LoVo (cell line): Measurements from ENCODE around the gene COMT.

ENCODE experiments used
- DNase-seq: peaks from one replicate; pipeline ENCODE4 v3.0.0-alpha.2; 2016; ENCODE audit warnings: low spot score

Gene COMT

DNA sequence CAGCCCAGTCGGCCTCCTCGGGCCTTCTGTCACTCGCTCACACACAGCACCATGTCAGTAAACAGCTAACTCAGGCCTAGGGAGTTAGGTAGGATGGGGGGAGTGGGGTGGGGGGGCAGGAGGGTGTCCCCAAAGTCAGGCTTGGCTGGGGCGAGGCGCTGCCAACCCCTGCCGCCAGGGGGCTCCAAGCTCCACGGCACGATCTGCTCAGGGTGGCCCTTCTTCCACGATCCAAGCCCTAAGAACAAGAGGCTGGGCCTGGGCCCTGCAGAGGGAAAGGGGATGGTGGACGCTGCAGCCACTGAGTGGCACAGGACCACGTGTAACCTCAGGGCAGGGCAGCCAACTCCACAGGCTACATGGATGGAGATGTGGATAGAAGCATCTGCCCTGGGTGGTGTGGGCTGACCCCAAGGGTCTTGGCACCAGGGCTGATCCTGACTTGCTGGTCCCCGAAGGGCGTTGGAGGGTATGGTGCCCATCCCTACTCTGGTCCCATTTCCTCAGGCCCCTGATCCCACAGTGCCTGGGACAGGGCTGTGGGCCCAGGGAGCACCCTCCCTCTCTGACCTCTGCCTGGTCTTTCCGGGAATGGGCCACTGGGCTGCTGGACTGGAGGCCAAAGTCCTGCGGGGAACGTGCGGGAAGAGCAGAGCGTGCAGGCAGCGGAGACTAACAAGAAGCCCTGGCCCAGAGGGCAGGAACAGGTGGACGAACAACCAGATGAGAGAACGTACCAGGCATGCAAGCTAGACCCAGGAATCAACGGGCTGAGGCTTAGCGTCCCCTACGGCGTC is 29.1 kb downstream of the COMT start:
- DNase-seq = peak; percentile 33

DNA sequence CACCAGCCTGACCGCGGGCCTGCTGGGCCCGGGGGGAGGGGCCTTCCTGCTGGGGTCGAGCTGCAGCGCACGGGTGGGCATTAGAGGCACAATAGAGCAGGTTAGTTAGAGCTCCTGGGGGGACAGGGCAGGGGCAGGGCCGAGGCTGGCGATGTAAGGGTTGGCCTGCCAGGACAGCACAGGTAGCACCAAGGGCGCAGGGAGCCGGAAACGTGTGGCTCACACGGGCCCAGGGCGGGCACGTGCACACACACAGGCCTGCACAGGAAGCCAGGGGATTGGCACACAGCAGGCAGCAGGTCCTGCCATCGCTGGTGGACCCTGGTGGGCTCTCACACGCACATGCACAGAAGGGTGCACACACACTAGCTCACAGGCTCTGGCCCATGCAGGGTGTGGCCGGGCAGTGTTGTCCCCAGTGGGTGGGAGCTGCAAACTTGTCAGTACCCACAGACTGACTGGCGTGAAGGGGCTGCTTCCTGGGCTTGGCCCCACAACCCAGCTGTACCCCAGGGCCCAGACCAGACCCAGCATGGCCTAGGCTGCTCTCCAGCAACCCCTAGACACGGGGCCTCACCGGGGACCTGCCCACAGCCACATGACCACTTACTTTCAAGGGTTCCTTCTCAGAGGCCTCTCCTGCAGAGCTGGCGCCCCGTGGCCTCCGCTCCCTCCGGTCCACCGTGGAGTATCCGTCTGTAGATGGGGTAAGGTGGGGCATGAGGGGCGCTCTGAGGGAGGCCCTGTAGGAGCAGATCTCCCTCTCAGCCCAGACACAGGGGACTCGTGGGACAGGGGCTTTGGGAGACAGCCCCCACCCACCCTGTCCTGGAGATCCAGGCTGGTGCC is 29.9 kb downstream of the COMT start:
- DNase-seq = no peak

DNA sequence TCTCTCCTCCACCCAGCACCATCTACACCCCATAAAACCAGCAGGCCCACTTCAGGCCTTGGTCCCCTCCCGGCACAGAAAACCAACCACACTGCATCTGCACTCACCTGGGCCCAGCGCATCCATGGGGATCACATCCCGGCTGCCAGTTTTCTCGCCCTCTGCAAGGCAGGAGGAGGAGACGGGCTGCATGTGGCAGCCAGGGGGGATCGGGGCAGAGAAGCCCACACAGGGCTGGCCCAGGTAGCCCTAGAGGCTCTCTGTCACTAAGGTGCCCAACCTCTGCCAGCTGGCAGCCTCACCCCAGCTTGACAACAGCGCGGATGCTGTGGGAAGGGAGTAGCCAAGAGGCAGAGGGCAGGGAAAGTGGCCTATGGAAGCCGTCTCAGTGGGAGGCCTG is 30.7 kb downstream of the COMT start:
- DNase-seq = no peak

DNA sequence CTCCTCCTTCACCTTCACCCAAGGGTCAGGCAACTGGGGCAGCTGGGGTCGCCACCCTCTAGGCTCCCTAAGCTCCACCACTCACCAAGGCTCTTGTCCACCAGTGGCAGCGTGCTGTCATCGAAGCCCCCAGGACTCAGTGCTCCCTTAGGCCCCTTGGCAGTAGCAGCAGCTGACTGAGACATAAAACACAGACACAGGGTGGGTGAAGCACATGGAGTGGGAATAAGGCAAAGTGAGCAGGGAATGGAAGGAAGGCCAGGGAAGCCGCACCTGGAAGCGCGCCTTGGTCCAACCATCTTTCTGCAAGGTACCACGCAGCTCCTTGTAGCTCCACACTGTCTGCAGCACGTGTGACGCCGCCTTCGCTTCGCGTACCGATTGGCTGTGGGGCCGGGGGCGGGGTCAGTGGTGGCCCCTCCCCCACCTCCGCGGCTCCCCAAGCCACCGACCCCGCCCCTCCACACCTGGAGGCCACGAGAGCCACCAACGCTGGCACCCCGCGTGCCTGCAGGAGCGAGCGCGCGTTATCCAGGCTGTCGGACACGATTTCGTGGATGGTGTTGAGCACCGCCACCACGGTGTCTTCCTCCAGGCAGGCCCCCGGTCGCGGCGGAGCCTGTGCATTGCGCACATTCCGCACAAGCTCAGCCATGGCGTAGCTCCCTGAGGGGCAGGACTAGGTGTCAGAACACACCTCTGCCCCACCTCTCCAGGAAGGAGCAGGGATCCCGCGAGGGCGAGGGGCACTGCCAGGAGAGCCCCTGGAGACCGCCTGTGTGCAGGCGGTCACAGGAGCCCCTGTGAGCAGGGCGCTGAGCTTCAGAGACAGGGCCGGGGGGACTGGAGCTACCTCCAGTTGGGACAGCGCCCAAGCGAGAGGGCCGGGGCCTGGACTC is 31.3 kb downstream of the COMT start:
- no peak for DNase-seq

DNA sequence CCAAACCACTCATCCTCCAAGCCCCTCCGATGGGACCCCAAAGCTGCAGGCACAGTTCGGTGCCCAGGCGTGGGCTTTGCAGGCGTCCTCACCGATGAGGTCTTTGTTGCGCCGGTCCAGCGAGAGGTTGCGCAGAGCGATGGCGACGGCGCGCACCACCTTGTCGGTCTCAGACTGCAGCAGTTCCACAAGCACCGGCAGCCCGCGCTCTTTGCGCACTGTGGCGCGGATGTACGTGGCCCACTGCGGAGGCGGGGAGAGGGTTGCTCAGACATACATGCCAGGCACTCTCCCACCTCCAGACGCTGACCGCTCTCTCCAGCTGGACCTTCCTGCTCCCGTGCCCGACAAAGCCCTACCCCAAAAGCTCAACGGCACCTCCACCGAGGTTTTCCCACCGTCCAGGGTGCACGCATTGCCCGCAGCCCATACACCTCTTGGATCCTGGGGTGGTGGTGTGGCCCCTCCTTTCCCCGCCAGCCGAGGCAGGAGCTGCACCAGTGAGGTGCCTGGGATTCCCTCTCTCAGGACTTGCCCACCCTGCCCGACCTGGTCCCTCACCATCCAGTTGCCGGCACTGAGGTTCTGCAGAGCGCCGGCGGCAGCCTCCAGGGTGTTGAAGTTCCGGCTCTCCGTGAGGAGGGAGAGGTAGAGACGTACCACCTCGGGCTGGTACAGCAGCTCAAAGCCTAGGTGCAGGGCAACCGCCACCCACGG is 32.1 kb downstream of the COMT start:
- no peak for DNase-seq

DNA sequence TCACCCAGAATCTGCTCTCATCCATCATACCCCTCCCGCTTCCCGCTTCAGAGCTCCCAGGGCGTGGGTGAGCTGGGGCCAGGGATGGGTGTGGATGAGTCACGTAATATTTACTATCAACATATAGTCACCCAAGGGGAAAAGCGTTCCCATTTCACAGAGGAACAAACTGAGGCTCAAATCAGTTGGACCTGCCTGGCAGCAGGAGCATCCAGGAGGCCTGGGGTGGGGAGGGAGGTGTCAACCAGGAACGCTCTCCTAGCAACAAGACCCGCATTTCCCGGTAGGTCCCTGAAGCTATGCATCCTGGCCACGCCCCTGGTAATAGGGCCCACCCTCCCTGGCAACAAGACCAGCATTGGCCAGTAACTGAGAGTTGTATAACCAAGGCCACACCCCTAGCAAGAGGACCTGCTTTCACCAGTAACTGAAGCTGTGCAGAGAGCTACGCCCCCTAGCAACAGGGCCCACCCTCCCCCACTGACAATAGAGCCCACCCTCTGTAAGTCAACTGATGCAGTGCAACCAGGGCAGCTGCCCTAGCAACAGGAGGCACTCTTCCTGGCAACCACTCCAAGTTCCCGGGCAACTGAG is 32.8 kb downstream of the COMT start:
- no peak for DNase-seq

DNA sequence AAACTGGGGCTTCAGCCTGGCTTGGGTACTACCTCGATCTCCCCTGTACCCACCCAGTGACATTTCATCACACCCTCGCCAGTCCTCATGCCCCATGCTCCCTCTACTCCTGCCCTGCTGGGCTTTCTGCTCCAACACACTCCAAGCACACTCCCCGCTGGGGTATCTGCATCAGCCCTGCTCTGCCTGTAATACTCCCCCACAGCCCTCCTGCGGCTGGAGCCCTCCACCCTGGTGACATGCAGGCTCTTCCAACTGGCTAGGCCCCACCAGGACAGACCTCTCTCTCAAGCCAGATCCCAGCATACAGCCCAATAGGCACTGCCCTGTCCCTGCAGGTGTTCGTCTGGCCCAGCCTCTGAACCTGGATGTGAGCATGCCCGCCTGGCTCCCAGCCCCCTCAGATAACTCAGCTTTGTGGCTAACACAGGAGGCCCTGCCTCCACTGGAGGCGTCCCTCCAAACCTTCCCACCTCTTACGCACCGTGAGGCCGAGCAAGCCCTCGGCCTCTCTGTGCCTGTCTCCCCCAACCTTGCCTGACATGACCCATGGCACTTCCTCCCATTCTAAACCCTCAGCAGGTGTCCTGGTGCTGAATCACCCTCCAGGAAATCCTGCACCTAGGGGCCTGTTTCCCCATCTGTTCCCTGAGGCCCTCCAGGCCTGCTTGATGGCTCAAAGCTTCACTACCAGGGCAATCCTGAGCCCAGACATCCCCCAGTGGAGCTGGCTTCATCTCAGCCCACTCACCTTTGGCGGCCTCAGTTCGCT is 33.5 kb downstream of the COMT start:
- no peak for DNase-seq

DNA sequence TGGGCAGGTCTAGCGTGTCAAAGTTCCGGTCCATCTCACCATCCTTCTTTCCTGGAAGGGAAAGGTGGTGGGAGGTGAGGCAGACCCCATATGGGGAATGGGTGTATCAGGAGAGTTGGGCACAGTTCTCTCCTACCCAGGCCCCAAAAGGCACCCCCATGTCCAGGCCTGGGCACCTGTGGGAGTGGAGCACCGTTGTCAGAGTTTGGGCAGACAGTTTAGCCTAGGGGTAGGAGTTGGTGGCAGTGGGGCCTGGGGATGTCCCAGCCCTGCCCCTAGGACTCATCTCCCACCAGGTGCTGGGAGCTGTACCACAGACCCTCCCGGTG is 34.1 kb downstream of the COMT start:
- DNase-seq = no peak

DNA sequence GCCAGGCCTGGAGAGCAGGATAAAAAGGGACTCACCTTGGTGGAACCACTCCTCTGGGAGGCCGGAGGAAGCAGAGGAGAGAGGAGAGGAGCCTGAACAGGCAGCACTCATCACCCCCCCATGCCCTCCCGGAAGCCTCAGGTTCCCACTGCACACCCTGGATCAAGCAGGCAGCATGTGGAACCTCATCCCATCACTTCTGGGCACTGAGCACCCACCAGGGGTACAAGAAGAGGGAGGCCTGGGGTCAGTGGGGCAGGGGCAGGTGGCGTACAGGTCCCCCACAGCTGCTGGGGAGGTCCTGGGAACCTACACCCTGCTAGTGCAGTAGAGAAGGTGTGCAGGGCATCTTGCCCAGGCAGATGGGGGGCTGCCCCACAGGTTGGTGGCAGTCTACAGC is 35.1 kb downstream of the COMT start:
- no peak for DNase-seq

DNA sequence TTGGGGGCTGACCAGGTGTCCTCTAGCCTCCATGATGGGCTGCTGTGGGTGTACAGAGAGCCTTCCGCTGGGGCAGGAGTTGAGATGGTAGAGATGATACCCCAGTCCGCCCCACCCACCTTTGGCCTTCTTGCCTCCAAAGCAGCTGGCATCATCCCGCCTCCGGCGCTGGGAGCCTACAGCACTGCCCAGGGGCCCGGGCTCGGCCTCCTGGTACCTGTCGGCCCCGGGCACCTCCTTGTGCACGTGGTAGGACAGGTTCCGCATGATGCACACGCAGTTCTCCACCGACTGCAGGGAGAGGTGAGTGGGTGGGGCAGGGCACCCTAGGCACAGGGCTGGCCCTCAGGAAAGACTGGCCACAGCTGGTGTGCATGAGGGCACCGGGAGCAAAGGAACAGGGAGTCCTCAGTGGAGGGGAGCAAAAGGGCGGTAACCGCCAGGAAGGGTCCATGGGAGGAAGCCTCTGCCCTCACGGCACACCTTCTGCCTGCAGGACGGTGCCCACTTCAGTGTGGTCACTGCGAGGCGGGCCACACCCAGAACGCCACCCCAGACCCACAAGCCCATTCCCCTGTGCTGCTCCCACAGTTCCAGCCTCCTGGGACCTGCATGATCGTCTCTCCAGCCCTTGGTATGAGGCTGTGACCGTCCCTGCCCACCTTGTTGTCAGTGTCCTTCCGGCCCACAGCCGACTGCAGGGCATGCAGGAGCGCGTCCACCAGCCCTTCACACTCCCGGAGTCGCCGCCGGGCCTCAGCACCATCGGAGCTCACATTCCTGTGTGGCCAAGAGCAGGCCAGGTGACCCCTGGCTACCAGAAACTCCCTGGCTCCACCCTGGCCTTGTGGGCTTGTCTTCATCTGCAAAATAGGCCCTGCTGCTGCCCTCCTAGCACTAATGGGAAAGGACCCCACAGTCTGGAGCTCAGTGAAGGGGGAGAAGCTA is 36.0 kb downstream of the COMT start:
- DNase-seq = no peak

DNA sequence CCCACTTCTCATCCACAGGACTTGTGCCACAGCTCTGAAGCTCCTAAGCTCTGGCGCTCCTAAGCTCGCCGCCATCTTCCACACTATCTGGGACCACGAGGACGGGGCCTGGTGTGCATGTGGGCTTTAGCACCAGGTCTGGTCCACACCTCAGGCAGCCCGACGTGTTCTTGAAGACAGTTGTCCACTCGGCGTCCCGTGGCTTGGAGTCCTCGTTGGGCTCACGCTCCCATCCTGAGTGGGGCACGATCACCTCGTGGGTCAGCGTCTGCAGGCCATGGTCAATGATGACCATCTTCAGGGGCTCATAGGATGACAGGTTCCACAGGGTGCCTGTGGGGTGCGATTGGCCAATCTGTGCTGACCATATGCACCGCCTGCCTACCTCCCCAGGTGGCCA is 37.2 kb downstream of the COMT start:
- no peak for DNase-seq

DNA sequence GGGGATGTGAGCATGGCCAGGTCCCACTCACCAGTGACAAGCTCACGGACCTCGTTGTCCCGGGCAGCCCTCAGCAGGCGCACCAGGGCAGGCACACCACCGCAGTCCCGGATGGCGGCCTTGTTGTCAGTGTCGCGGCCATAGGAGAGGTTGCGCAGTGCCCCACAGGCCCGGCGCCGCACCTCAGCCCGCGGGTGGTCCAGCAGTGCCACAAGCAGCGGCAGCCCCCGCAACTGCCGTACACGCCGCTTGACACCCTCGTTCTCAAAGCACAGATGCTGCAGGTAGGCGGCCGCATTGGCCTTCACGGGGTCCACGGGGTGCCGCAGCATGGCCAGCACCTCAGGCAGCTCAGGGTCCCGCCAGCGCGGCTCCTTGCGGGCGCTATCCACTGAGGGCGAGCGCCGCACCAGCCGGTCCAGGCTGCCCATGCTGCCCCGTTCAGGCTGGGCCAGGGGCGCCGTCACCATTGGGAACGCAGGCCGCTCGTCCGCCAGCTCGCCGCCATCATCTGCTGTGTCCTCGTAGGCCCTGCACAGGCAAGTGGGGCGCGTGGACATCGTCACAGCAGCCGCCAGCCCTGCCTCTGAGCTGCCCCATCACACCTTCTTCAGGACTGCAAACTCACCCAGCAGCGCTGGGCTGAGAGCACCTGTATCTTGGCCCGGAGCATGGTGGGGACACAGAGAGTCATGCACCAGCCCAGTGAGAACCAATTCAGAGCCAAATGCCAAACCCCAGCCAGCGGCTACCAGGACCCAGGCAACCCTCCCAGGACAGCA is 38.3 kb downstream of the COMT start:
- DNase-seq = no peak

DNA sequence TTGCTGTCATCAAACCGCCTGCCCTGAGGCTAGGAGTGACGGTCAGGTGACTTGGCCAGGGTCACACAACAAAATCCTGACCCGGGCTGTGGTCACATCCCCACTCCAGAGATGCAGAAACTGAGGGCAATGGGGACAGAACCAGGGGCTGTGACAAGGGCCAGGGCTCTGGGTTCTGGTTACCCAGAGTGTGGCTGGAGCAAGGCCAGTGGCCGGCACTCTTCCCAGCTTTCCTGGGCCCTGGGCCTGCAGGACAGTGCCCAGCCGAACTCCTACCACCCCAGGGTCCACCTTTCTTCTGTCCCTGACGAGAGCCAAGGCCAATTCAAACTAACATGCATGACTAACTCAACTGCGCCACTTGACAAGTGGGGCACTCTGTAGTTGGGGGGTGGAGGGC is 39.2 kb downstream of the COMT start:
- DNase-seq = no peak

DNA sequence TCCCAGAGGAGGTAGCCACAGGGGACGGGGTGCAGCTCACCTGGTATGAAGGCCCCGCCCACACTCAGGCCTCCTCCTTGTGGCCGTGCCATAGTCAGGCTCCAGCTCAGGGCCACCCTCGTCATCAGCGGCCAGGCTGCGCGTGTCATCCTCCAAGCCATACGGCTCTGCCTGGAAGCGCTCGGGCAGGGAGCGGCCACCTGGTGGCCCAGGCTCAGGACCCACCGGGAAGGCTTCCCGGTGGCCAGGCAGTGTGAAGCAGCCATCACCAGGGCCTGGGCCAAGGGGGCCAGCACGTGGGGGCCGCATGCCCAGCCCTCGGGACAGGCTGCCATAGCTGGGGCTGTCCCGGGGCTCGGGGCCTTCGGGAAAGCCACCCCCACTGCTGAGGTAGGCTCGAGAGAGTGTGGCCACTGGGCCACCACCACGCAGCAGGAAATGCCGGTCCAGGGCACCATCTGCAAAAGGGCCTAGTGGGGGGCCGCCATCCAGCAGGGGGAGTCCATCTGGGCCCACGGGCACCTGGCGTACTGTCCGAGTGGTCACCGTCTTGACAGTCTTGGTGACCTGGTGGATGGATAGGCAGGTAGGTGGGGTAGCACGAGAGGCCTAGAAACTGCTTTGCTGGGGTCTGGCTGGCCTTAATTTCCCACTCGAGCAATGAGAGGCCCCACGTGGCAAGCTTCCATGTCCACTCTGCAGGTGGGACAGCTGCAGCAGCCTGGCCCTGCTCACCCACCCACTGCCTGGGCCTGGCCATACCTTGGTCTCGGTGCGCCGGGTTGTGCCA is 39.8 kb downstream of the COMT start:
- DNase-seq = no peak

DNA sequence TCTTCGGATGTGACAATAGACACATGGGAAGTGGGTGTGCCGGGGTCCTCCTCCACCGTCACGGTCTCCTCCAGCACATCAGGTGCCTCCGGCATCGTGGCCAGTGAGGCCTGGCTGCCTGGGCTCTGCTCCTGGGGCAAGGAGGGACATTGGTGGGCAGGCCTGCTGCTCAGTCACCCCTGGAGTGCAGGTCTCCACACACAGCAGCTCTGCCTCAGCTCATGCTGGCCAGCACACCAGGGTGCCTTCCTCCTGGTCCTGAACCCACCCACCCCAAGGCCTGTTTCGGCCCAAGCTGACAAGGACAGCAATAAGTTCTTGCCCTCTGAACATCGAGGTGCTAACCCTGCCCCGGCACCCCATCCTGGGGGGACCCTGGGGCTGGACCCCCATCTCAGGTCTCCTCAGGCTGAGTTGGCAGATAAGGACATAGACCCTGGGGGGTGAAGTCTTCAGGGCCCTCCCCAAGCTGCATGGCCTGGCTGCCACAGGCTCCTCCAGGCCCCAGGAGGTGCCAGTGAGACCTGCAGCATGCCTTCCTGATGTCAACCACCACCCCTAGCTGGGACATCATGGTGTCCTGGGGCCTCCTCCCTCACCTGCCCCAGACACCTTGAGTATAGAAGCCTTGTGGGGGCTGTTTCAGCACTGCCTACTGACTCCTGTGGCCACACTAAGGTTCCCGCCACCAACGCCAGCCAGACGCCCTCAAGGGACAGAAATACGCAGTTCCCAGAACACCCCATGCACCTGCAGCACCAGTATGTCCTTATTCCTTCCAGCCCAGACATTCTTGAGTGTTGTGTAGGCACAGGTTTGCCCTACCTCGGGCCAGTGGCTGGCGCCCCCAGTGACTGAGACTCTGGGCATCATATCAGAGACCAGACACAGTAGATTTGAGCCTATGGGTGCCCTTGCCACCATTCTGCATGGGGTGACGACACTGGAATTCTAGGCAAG is 40.7 kb downstream of the COMT start:
- DNase-seq = no peak

DNA sequence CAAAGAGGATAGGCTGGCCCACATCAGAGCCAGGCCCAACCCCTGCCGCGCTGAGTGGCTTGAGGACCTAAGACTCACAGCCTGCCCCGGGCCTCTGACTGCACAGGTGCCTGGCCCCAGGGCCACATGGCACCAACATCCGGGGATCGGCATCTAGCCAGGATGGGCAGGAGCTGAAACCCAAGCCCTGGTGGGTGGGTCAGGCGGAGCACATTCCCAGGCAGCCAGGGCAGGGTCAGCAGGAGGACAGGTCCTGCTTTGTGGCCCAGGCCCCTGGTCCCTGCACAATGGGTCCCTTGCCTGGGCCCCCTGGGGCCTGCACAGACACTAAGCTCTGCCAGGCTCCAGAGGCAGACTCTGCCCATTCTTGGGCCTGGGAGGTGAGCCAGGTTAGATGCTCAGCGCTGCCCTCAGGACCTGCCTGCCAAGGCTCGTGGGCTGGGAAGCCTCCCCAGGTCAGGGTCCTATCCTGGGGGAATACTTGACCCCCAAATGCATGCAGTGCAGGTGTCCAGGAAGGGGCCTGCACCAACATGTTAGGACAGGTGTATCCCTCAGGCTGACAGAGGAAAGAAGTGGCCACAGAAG is 41.5 kb downstream of the COMT start:
- DNase-seq = no peak
